ENCODE data around the gene NFATC2.

The NFATC2 gene

DNA sequence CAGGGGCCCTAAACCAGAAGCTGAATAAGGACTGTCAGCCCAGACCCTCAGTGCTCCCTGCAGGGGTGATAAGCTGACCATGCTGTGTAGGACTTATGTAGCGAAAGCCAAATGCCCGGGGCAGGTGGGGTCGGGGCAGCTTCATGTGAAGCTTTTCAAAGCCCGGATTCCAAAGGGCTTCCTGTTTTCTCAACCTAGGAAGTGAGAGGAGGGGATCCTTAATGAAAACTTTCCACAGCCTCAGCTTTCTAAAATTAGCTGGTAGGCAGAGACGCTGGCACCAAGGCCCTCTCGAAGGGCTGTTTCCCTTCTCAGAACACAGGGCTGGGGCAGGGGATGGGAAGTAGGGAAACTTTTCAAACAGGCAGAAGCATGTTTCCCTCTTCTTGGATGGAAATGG, 148.9 kb downstream of the NFATC2 start:
- no peak for TF ChIP-seq EZH2phosphoT487 (IDR thresholded peaks at IDR 0.05; ENCODE audit: borderline replicate concordance)
- TF ChIP-seq, protein P1, sequence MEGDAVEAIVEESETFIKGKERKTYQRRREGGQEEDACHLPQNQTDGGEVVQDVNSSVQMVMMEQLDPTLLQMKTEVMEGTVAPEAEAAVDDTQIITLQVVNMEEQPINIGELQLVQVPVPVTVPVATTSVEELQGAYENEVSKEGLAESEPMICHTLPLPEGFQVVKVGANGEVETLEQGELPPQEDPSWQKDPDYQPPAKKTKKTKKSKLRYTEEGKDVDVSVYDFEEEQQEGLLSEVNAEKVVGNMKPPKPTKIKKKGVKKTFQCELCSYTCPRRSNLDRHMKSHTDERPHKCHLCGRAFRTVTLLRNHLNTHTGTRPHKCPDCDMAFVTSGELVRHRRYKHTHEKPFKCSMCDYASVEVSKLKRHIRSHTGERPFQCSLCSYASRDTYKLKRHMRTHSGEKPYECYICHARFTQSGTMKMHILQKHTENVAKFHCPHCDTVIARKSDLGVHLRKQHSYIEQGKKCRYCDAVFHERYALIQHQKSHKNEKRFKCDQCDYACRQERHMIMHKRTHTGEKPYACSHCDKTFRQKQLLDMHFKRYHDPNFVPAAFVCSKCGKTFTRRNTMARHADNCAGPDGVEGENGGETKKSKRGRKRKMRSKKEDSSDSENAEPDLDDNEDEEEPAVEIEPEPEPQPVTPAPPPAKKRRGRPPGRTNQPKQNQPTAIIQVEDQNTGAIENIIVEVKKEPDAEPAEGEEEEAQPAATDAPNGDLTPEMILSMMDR (conservative IDR thresholded peaks at IDR 0.05; ENCODE audit: low read length), result no peak
- Histone ChIP-seq H3K79me2 (ENCODE audit: insufficient read depth, low read length) (no peaks in the 10 kb centered on the region), H3K36me3 (ENCODE audit: insufficient read depth, low read length) (peaks cover 51% of the 10 kb centered on the region; the same call in 1 of the 2 replicates)

DNA sequence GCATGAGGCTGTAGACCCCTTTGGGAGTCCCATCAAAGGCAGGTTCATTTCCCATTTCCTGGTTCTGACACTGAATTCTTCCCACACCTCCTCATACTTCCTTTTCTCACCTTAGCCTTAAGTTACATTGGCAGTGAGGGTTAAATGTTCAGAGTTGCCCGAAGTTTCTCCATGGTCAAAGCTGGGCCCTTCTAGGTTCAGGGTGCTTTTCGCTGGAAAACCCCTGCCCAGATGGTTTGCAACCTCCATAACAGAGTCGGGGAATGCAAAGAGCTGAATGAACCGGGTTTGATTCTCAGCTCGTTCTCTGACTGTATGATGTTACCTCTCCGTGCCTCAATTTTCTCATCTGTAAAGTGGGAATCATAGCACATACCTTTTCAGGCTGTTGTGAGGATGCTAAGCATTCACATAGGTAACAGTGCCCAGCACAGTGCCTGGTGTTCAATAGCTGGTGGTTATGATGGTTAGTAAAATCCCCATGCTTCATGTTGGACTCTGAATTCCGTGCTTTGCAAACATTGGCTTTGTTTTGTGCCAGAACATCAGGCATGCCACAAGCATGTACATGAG, 149.8 kb downstream of the NFATC2 start:
- Histone ChIP-seq H3K4me2 (ENCODE audit: low read depth, low read length, poor library complexity, severe bottlenecking) (no peak overlapping the region), H3K9me3 (ENCODE audit: insufficient read depth, low read depth, low read length) (no peaks in the 10 kb centered on the region), H3K79me2 (ENCODE audit: insufficient read depth, low read length) (no peaks in the 10 kb centered on the region), H3K9me2 (replicated peaks; ENCODE audit: low read depth, low read length) (no peaks in the 10 kb centered on the region), H3F3A (ENCODE audit: low read depth) (no peaks in the 10 kb centered on the region), H3K27me3 (ENCODE audit: insufficient read depth, low read length, poor library complexity, severe bottlenecking) (no peaks in the 10 kb centered on the region), H2AFZ (ENCODE audit: low read length) (no peak overlapping the region), H3K4me1 (ENCODE audit: insufficient read depth, low read length, poor library complexity, severe bottlenecking) (peaks cover 25% of the 10 kb centered on the region), H3K4me3 (ENCODE audit: low read length, poor library complexity, severe bottlenecking) (no peak overlapping the region), H3K36me3 (ENCODE audit: insufficient read depth, low read length) (peaks cover 49% of the 10 kb centered on the region; the same call in 1 of the 2 replicates), H4K20me1 (ENCODE audit: insufficient read depth, low read length, poor library complexity, severe bottlenecking) (no peaks in the 10 kb centered on the region), H3K9ac (ENCODE audit: low read depth, low read length, poor library complexity, severe bottlenecking) (no peak overlapping the region)
- no peak for TF ChIP-seq EZH2phosphoT487 (IDR thresholded peaks at IDR 0.05; ENCODE audit: borderline replicate concordance)
- TF ChIP-seq, protein P1 (conservative IDR thresholded peaks at IDR 0.05; ENCODE audit: low read length), result no peak

More for the DNA sequence above, 148.9 kb downstream of the NFATC2 start:
- Histone ChIP-seq H3K4me3 (ENCODE audit: low read length, poor library complexity, severe bottlenecking) (no peak overlapping the region), H3K9me2 (replicated peaks; ENCODE audit: low read depth, low read length) (no peaks in the 10 kb centered on the region), H2AFZ (ENCODE audit: low read length) (no peak overlapping the region), H3K27me3 (ENCODE audit: insufficient read depth, low read length, poor library complexity, severe bottlenecking) (no peaks in the 10 kb centered on the region), H3K9ac (ENCODE audit: low read depth, low read length, poor library complexity, severe bottlenecking) (no peak overlapping the region), H4K20me1 (ENCODE audit: insufficient read depth, low read length, poor library complexity, severe bottlenecking) (no peaks in the 10 kb centered on the region), H3K4me2 (ENCODE audit: low read depth, low read length, poor library complexity, severe bottlenecking) (no peak overlapping the region), H3K9me3 (ENCODE audit: insufficient read depth, low read depth, low read length) (no peaks in the 10 kb centered on the region), H3K4me1 (ENCODE audit: insufficient read depth, low read length, poor library complexity, severe bottlenecking) (peaks cover 23% of the 10 kb centered on the region), H3F3A (ENCODE audit: low read depth) (no peaks in the 10 kb centered on the region)

DNA sequence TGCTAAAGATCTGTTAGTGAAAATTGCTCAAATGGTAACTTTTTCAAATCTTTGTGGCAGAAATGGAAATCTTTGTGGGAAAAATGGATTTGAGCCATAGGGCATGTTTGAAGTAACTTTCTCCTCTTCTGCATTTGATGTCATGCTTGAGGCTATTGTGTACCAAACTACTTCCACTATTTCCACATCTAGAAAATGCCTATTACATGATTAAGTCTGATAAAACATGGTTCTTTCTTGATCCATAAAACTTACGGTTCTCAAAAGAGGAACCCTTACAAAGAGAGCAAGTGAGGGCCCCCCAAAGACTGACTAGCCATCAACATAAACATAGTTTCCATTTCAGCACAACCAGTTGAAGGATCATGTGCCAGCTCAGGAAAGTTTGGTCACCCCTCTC, 150.6 kb downstream of the NFATC2 start:
- H3K9me2 ChIP-seq (replicated peaks; ENCODE audit: low read depth, low read length), result no peaks in the 10 kb centered on the region

More for the DNA sequence above, 150.6 kb downstream of the NFATC2 start:
- Histone ChIP-seq H3K27me3 (ENCODE audit: insufficient read depth, low read length, poor library complexity, severe bottlenecking) (no peaks in the 10 kb centered on the region), H2AFZ (ENCODE audit: low read length) (no peak overlapping the region), H3K36me3 (ENCODE audit: insufficient read depth, low read length) (peaks cover 47% of the 10 kb centered on the region; the same call in 1 of the 2 replicates), H3F3A (ENCODE audit: low read depth) (no peaks in the 10 kb centered on the region), H3K9me3 (ENCODE audit: insufficient read depth, low read depth, low read length) (no peaks in the 10 kb centered on the region), H3K9ac (ENCODE audit: low read depth, low read length, poor library complexity, severe bottlenecking) (no peak overlapping the region), H3K4me3 (ENCODE audit: low read length, poor library complexity, severe bottlenecking) (no peak overlapping the region), H3K4me2 (ENCODE audit: low read depth, low read length, poor library complexity, severe bottlenecking) (no peak overlapping the region), H3K79me2 (ENCODE audit: insufficient read depth, low read length) (no peaks in the 10 kb centered on the region), H3K4me1 (ENCODE audit: insufficient read depth, low read length, poor library complexity, severe bottlenecking) (peaks cover 25% of the 10 kb centered on the region), H4K20me1 (ENCODE audit: insufficient read depth, low read length, poor library complexity, severe bottlenecking) (no peaks in the 10 kb centered on the region)
- no peak for TF ChIP-seq EZH2phosphoT487 (IDR thresholded peaks at IDR 0.05; ENCODE audit: borderline replicate concordance)
- TF ChIP-seq, protein P1 (conservative IDR thresholded peaks at IDR 0.05; ENCODE audit: low read length), result no peak
